ENCODE data around the gene EMILIN3.

EMILIN3 gene, protein sequence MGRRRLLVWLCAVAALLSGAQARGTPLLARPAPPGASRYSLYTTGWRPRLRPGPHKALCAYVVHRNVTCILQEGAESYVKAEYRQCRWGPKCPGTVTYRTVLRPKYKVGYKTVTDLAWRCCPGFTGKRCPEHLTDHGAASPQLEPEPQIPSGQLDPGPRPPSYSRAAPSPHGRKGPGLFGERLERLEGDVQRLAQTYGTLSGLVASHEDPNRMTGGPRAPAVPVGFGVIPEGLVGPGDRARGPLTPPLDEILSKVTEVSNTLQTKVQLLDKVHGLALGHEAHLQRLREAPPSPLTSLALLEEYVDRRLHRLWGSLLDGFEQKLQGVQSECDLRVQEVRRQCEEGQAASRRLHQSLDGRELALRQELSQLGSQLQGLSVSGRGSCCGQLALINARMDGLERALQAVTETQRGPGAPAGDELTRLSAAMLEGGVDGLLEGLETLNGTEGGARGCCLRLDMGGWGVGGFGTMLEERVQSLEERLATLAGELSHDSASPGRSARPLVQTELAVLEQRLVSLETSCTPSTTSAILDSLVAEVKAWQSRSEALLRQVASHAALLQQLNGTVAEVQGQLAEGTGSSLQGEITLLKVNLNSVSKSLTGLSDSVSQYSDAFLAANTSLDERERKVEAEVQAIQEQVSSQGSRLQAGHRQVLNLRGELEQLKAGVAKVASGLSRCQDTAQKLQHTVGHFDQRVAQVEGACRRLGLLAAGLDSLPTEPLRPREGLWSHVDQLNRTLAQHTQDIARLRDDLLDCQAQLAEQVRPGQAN

DNA sequence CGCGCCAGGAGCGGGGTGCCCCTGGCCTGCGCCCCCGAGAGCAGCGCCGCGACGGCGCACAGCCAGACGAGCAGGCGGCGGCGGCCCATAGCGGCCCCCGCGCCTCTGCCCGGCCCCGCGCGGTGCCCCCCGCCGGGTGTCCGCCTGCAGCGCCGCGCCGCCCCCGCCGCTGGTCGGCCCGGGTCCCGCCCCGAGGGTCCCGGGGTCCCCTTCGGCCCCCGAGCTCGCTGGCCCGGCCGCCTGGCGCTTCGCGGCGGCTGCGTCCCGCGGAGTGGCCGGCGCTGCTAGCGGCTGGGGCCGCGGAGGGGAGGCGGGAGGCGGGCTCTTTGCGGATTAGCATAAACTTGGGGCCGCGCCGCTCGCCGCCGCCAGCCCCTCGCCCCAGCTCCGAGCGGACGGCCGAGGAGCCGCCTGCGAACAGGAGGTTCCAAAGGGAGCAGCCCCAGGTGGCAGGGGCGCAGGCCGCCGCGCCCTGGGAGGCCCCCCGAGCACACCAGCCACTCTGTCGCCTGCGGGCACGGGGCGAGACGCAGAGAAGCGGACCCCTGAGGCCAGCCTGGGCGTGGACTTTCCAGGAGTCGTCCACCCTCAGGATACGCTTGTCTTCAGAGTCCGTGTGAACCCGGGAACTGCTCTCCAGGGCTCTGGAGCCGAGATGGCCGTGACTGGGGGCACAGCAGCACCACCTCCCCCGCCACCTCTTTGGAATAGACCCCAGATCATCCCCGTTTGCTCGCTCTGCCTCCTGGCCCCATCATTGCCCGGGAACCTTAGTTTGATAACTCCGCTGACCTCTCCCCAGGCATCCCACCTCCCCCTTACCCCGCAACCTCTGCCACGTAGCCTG, at the start of gene EMILIN3:
Gene EMILIN3, minus strand, starts transcription at position 273 of the 847 bp plus-strand sequence. Its CDS starts 184 bp downstream, at position 89.
- DNase-seq: no peak

GRCh38 chr20:41415191-41415590, 48.6 kb upstream of the EMILIN3 start:
- DNase-seq: no peak

- DNase-seq: no peak
Observed at GRCh38 chr20:41413169-41413568, 46.6 kb upstream of the EMILIN3 start.

DNA sequence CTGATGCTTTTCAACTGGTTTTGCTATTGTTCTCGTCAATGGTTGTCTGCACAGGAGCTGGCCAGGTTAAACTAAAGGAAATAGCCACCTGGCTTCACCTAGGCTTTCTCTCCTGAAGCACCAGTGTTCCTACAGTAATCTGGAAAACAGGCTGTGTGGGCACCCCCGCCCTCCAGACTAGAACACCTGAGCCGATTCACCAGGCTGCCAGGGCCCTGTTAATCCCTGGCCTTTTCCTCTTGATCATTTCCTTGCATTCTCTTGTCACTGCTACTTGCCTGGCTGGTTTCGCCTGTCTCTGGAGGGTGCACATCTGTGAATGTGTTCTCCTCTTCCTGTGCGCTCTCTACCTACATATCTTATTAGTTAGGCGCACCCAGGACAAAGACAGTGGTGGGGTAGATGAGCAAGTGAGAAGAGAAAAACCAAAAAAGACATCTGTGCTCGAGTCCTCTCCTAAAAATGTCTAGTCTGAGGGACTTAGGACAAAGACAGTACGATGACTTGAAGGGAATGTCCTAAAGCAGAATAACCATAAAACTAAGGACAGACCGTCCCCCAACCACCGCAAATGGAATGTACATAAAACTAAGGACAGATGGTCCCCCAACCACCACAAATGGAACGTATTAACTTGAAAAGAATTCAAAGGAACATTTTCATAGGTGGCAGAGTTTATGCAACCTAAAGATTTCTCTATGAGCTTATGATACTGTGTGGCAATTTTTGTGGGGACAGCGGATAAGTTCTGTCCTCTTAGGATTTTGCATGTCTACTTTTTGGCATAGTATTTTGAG, 45.9 kb upstream of the EMILIN3 start:
- no peak for DNase-seq

DNA sequence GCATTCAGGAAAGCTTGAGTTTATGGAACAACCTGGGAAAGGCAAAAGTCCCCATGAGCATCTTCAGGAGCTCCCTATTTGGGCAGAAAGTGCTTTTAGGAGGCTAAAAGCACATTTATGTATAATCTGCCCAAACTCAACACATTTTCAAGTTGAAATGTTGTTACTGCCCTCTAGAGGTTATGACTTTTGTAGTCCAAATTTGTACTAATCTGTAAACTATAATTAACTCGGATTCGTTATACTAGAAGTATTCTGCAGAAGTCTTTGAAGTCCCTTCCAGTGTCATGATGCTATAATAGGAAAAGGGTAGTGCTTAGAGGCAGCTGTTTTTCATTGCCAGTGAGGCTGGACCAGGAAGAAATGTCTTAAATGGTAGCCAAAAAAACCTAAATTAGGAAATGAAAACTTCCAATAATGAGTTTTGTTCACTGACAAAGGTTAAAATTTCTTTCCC, 44.8 kb upstream of the EMILIN3 start:
- no peak for DNase-seq

- no peak for DNase-seq
Observed at GRCh38 chr20:41408986-41409385, 42.4 kb upstream of the EMILIN3 start.

DNA sequence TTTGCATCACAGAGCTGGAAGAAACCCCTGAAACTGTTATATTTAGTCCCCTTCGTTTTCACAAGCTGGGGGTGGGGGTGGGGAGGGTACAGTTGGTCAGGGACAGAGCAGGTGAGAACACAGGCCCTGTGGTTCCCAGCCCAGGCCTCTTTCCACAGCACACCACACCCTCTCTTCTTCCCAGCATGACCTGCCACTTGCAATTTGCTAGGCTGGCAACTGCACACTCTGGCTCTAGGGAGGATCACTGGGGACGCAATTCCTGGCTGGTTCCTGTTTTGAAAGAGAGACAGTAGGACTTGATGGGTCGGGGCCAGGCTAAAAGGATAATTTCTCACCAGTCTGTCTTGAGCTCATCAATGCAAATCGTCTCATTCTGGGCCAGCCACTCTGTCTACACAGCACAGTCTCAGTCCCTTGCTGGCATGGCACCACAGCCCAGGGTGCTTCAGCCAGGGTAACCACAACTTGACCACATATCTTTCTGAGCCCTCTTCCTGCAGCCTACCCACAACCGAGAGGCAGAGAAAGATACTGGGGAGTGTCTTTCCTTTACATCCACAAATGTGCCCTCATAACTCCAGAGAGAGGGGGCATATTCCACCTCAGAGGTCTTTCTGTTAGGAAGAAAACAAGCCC, 41.7 kb upstream of the EMILIN3 start:
- DNase-seq: no peak

DNA sequence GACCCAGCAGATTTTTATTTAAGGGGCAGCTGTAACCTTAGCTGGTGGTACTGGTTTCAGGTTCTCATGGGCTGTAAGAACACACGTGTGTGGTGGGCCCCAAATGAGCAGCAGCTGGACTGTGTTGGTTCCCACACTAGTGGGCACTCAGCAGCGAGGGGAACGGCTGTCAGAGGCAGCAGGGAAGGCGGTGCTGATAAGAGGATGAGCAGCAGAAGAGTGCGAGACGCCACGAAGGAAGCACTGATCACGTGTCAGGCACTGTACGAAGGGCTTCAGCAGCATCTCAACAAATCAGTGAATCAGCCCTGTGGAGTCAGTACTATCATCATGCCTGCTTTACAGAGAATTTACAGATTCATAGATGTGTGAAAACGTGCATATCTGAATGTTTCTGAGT, 41.0 kb upstream of the EMILIN3 start:
- DNase-seq: no peak

GRCh38 chr20:41406896-41407444, 40.4 kb upstream of the EMILIN3 start:
- no peak for DNase-seq

GRCh38 chr20:41406353-41406752, 39.7 kb upstream of the EMILIN3 start:
- no peak for DNase-seq

DNA sequence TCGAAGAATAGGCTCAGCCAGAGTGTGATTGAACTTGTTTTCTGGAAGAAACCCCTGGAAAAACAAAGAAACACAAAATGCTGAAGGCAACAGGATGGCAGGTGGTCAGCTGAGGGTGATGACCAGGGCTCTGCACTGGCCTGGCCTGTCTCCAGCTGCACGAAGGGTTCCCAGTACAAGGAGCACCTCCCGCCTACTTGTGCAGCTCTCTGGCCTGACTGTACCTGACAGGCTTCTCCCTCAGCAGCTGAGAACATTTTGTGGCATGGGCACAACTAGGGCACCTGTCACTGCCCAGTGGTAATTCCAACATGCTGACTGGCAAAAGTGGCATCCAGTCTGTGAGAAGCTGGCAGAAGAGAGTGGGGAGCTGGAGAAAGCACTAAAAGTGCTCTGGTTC, 38.8 kb upstream of the EMILIN3 start:
- DNase-seq: no peak

DNA sequence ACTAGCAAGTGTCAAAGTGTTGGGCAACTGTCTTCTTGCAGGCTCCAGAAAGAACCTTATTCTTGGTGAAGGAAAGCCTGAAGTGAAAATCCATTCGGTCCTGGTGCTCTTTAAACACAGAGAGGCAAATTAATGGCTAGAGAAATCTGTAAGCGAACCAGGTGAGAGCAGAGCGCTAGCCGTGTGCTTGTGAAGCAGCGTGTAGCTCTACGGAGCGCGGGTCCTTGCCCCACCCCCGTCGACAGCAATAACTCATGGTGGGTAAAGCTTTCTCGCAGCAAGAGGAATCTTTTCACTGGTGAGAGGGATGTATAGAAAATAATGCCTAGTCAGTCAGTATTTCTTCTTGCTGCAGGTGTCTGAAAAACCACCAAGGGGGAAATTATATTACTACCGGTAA, 37.0 kb upstream of the EMILIN3 start:
- no peak for DNase-seq

DNA sequence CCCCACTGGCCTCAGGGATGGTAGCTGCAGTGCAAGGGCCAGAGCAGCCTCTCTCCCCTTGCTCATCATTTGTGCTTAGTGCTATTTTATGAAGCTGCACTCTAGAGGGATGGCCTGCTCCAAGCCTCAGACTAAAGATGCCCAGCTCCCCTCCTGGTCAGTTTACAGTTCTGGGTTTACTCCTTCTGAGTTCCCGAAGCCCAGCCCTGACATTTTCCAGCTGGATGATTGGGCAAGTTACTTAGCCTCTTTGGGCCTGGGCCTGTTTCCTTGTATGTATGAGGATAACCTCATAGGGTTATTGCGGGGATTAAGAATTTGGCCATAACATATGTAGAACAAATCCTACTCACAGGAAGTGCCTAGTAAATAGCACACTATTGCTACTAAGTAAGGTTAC, 31.8 kb upstream of the EMILIN3 start:
- DNase-seq: no peak

DNA sequence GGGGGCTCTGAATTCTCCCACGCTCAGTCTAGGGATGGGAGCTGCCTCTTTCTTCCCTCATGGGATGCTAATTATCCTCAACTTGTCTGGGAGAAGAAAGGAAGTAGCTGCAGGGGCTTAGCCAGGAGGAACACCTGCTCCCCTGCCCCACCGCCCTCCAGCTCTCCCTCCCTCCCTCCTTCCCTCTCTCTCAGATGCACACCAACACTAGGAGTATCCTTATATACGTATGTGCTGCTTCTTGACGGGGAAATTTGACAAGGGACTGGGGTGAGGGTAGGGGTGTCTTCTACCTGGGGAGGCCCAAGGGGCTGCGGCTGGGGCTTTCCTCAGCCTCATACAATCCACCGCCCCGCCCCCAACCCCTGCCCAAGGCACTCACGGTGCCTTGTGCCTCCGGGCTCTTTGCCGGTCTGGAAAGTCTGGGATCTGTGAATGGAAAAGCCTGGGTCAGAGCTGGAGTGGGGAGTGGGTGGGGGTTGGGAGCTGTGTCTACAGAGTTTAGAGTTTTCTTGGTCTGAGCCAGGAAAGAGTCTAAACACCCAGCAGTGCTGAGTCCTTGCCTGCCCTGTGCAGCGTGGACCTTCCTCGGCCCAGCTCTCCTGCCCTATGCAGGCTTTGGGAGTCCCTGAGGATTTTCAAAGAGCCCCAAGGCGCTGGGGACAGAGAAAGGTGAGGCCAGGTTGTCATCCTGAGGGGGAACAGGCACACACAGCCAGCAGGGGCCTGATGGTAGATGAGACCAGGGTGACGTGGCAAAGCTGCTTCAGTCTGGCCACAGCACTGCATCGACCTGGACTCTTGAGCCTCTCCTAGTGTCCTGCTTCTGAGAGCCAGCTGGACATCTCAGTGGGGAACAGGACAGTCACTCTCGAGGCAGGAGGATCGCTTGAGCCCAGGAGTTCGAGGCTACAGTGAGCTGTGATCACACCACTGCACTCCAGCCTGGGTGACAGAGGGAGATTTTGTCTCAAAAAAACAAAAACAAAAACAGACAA, 29.3 kb upstream of the EMILIN3 start:
- DNase-seq: no peak

DNA sequence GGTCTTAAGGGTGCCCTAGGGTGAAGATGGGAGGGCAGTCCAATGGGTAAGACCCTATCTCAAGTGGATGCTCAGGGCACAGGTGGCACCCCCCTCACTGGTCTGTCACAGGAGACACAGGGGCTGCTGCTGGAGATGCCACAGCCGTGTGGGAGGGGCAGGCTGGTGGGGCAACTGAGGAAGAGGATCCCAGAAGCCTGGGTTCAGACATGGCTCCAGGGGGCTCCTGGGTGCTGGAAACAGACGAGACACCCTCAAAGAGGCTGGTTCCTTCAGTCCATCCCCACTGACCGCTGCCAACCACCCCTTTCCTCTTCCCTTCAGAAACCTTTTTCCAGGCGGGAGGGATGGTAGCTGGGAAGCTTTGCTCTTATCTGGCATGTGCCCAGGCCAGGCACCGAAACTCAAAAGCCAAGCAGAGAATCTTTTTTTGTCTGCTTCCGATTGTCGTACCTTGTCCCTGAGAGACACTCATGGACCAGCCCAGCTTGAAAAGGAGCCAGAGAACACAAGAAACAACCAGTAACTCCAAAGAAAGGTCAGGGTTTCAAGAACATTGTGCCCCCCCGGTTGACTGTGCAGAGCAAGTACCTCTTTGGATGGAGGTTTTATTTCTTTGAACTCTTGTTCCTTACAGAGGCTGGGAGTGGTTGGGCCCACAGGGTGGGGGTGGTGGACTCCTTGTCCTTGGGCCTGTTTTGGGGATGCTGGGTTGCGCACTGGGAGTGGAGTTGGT, 28.5 kb upstream of the EMILIN3 start:
- DNase-seq: no peak

DNA sequence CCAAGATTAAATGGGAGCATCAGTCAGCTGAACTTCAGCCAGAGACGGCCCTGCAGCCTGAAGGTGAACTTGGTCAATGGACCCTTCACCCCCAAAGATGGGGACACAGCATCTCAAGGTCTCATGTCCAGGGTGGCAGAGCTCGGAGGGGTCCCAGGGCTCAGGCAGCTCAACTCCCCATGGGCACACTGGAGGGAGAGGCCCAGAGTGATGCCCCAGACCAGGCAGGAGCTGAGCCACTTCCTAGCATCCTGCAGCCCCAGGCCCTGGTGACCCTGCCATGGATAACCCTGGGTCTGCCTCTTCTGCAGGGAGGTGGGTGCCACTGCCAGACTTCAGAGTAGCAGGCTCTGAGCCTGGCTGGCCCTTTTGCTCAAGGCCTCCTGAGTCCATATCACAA, 27.5 kb upstream of the EMILIN3 start:
- DNase-seq: no peak

- no peak for DNase-seq
Observed at GRCh38 chr20:41393705-41394066, 27.1 kb upstream of the EMILIN3 start.

- no peak for DNase-seq
Observed at GRCh38 chr20:41392871-41393704, 26.5 kb upstream of the EMILIN3 start.

- no peak for DNase-seq
Observed at GRCh38 chr20:41392295-41392694, 25.7 kb upstream of the EMILIN3 start.

Measured in activated CD4-positive, alpha-beta T cell treated with anti-CD3 and anti-CD28 coated beads, Interleukin-2, amount 50 U/mL, for 4 hours (primary cell).